Vagina (tissue), 2 donors: ENCODE measurements around the gene TNRC18.
"Not testable (repeated sequence)": the region's sequence is repeated elsewhere in the genome, so short reads cannot be mapped to it uniquely, and the experiment has no call there.

ENCODE experiments used
- POLR2A ChIP-seq, 2 donors: fragments of 450-650 bp; IDR thresholded peaks; one replicate each; pipeline ENCODE4 v1.6.1; 2017; ENCODE audit warnings: antibody characterized with exemption in 2 of 2, mild to moderate bottlenecking in 2 of 2, moderate library complexity in 2 of 2
- TF ChIP-seq, protein P1 (sequence below), 3 experiments: fragments of 450-650 bp in 2 of 3; fragments of 200-600 bp in 1 of 3; sonication (generic) in 1 of 3; IDR thresholded peaks; one replicate each; pipeline ENCODE4 v1.5.1; 2017 to 2019; ENCODE audit warnings: antibody characterized with exemption in 3 of 3, mild to moderate bottlenecking in 2 of 3, moderate library complexity in 2 of 3

DNA sequence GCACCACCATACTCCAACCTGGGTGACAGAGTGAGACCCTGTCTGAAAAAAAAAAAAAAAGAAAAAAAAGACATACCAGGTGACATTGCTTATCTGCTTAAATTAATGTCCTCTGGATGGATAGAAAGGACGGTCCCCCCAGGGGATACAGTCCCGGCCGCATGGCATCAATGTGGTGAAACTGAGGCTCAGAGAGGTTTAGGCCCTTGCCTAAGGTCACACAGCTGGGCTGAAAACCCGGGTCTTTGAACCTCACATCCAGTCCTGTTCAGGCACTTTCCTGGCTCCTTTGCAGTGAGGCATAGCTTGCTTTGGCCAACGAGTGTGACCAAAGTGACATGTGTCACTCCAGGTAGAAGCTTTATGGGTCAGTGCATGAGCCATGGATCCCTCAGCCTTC, 136.3 kb downstream of the TNRC18 start:
- TF ChIP-seq, protein P1, sequence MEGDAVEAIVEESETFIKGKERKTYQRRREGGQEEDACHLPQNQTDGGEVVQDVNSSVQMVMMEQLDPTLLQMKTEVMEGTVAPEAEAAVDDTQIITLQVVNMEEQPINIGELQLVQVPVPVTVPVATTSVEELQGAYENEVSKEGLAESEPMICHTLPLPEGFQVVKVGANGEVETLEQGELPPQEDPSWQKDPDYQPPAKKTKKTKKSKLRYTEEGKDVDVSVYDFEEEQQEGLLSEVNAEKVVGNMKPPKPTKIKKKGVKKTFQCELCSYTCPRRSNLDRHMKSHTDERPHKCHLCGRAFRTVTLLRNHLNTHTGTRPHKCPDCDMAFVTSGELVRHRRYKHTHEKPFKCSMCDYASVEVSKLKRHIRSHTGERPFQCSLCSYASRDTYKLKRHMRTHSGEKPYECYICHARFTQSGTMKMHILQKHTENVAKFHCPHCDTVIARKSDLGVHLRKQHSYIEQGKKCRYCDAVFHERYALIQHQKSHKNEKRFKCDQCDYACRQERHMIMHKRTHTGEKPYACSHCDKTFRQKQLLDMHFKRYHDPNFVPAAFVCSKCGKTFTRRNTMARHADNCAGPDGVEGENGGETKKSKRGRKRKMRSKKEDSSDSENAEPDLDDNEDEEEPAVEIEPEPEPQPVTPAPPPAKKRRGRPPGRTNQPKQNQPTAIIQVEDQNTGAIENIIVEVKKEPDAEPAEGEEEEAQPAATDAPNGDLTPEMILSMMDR (IDR thresholded peaks at IDR 0.05), result not testable (repeated sequence)
- not testable (repeated sequence) for TF ChIP-seq POLR2A (IDR thresholded peaks at IDR 0.05)
